Liver (tissue), 9 donors: Measurements from ENCODE around the gene ATXN1. TPM values are rescaled to one million over a fixed set of nuclear protein-coding genes. Genes with fewer than 3 reads are reported as not detected.

Experiments used
- DNase-seq: peaks from one replicate; pipeline ENCODE4 v3.0.0-alpha.2; 2017; ENCODE audit warnings: low spot score
- H3K27ac ChIP-seq, 2 donors: one replicate each; pipeline ENCODE4 v1.7.0; 2013; ENCODE audit warnings: inconsistent platforms in 2 of 2, low read length in 2 of 2, control low read depth in 1 of 2, low read depth in 1 of 2, mild to moderate bottlenecking in 1 of 2
- H3K27me3 ChIP-seq, 4 donors: one replicate each; pipeline versions ENCODE4 v1.6.1 to v1.7.0; 2013; ENCODE audit warnings: low read length in 3 of 4, inconsistent platforms in 1 of 4, mild to moderate bottlenecking in 1 of 4, moderate library complexity in 1 of 4; ENCODE audit not compliant: control insufficient read depth in 4 of 4, insufficient read depth in 4 of 4
- H3K36me3 ChIP-seq, 4 donors: one replicate each; pipeline versions ENCODE4 v1.6.1 to v1.7.0; 2013; ENCODE audit warnings: low read length in 3 of 4, mild to moderate bottlenecking in 3 of 4, low read depth in 1 of 4, moderate library complexity in 1 of 4; ENCODE audit not compliant: control insufficient read depth in 4 of 4, insufficient read depth in 3 of 4
- H3K4me1 ChIP-seq, 4 donors: one replicate each; pipeline versions ENCODE4 v1.6.1 to v1.7.0; 2013; ENCODE audit warnings: low read length in 3 of 4, mild to moderate bottlenecking in 3 of 4, moderate library complexity in 1 of 4; ENCODE audit not compliant: control insufficient read depth in 4 of 4, insufficient read depth in 4 of 4
- H3K4me3 ChIP-seq, 3 donors: one replicate each; pipeline versions ENCODE4 v1.6.1 to v1.7.0; 2013; ENCODE audit warnings: low read length in 3 of 3, control low read depth in 1 of 3, low read depth in 1 of 3, mild to moderate bottlenecking in 1 of 3
- H3K9ac ChIP-seq, 2 donors: one replicate each; pipeline ENCODE4 v1.7.0; 2013; ENCODE audit warnings: low read length in 2 of 2, mild to moderate bottlenecking in 2 of 2, moderate library complexity in 2 of 2, control low read depth in 1 of 2, low read depth in 1 of 2
- H3K9me3 ChIP-seq, 4 donors: one replicate each; pipeline versions ENCODE4 v1.6.1 to v1.7.0; 2013; ENCODE audit warnings: low read length in 3 of 4; ENCODE audit not compliant: control insufficient read depth in 4 of 4
- CTCF ChIP-seq: fragments of 150-350 bp; IDR thresholded peaks from 2 replicates; pipeline ENCODE4 v1.5.1; 2017; ENCODE audit warnings: improper control_type of control experiment, low read depth, low read length; ENCODE audit not compliant: missing input control
- EGR1 ChIP-seq, 2 donors: IDR thresholded peaks; 2 replicates each; pipeline ENCODE4 v1.6.1; 2016 to 2018; ENCODE audit warnings: antibody characterized with exemption in 2 of 2, low read depth in 2 of 2
- FOXA1 ChIP-seq: IDR thresholded peaks from 2 replicates; pipeline ENCODE4 v1.6.1; 2016; ENCODE audit warnings: antibody characterized with exemption
- FOXA2 ChIP-seq: IDR thresholded peaks from 2 replicates; pipeline ENCODE4 v1.6.1; 2016; ENCODE audit warnings: antibody characterized with exemption
- GABPA ChIP-seq, 2 donors: IDR thresholded peaks in 1 of 2; conservative IDR thresholded peaks in 1 of 2; 2 replicates each; pipeline ENCODE4 v1.6.1; 2016; ENCODE audit warnings: antibody characterized with exemption in 2 of 2, mild to moderate bottlenecking in 1 of 2, moderate library complexity in 1 of 2
- HNF4A ChIP-seq, 2 donors: conservative IDR thresholded peaks; 2 replicates each; pipeline ENCODE4 v1.6.1; 2016; ENCODE audit warnings: antibody characterized with exemption in 2 of 2, mild to moderate bottlenecking in 2 of 2
- HNF4G ChIP-seq: IDR thresholded peaks from 2 replicates; pipeline ENCODE4 v1.6.1; 2016; ENCODE audit warnings: antibody characterized with exemption
- JUND ChIP-seq, 2 donors: IDR thresholded peaks; 2 replicates each; pipeline ENCODE4 v1.6.1; 2016; ENCODE audit warnings: antibody characterized with exemption in 2 of 2
- NR2F2 ChIP-seq: IDR thresholded peaks from 2 replicates; pipeline ENCODE4 v1.6.1; 2016; ENCODE audit warnings: antibody characterized with exemption
- RAD21 ChIP-seq, 2 donors: IDR thresholded peaks; 2 replicates each; pipeline ENCODE4 v1.6.1; 2016; ENCODE audit warnings: antibody characterized with exemption in 2 of 2, mild to moderate bottlenecking in 2 of 2
- RXRA ChIP-seq, 2 donors: IDR thresholded peaks; 2 replicates each; pipeline ENCODE4 v1.6.1; 2017 to 2018; ENCODE audit warnings: antibody characterized with exemption in 2 of 2, mild to moderate bottlenecking in 1 of 2
- TAF1 ChIP-seq: conservative IDR thresholded peaks from 2 replicates; pipeline ENCODE4 v1.6.1; 2016; ENCODE audit warnings: antibody characterized with exemption, mild to moderate bottlenecking
- YY1 ChIP-seq: IDR thresholded peaks from 2 replicates; pipeline ENCODE4 v1.6.1; 2016; ENCODE audit warnings: antibody characterized with exemption, mild to moderate bottlenecking
- WGBS: extraction: QIAGEN DNeasy Blood & Tissue Kit; methylation state at CpG from one replicate; pipeline ENCODE4 v1.1.7; 2013; 5-methylcytosine and 5-hydroxymethylcytosine counted together
- polyA plus RNA-seq, 2 donors: library from polyadenylated mRNA; stranded (reverse) in 1 of 2; unstranded in 1 of 2; fragments of 200-250 nt in 1 of 2; fragments of >200 nt in 1 of 2; fragmentation: Nextera tagmentation in 1 of 2; extraction: Ambion mirVana in 1 of 2; gene quantifications; one replicate each; pipeline versions ENCODE4 v1.2.1 to v1.2.3, GENCODE V29; 2013 to 2015
- total RNA-seq, 2 donors: library from RNA; depleted of rRNA; stranded (reverse); fragments of >200 nt; gene quantifications; one replicate each; pipeline ENCODE4 v1.2.3, GENCODE V29; 2014
- TF ChIP-seq, protein P1 (sequence below): IDR thresholded peaks from 2 replicates; pipeline ENCODE4 v1.6.1; 2016; ENCODE audit warnings: antibody characterized with exemption
- TF ChIP-seq, protein P2 (sequence below): IDR thresholded peaks from 2 replicates; pipeline ENCODE4 v1.6.1; 2016; ENCODE audit warnings: antibody characterized with exemption
- donor health status: healthy.
- donor health status: healthy.
- donor health status: healthy.
- donor health status: healthy.
- donor health status: healthy.

ATXN1 gene
- total and polyA plus RNA-seq, 4 donors = 4.3 to 29.7 (median 8.2) TPM

GRCh38 chr6:16802071-16802470 lies 40.8 kb upstream of the ATXN1 start:
- Histone ChIP-seq H3K27me3 (no peaks in the 10 kb centered on the region), H3K9ac (no peak overlapping the region), H3K4me3 (no peak overlapping the region), H3K36me3 (no peaks in the 10 kb centered on the region), H3K9me3 (no peaks in the 10 kb centered on the region), H3K4me1 (no peaks in the 10 kb centered on the region), H3K27ac (no peak overlapping the region)
- WGBS = 83% methylated on average over 2 of the region's 2 CpGs
- TF ChIP-seq HNF4A (conservative IDR thresholded peaks at IDR 0.05) (no peak), FOXA1 (no peak), HNF4G (no peak), EGR1 (IDR thresholded peaks at IDR 0.05; ENCODE audit: low read depth in 2 of 2) (no peak), RXRA (IDR thresholded peaks at IDR 0.05) (no peak), RAD21 (IDR thresholded peaks at IDR 0.05) (no peak), YY1 (no peak)
- DNase-seq = no peak

DNA sequence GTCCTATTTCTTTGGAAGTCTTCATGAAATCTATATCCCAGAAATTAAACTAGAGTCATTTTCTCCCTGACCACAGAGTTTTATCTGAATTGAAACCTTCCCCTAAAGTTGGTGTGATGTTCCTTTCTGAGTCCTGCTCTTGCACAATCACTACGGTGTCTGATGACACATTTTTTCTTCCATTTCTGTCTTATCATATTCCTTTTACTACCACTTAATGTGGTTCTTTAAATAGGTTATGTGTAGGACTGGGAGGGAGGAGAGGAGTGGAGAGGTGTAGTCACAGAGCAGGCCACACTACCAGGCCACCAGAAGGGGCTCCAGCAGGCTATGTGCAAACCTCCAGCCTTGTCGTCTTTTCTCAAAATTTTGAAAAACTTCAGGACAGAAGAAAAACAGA lies 39.7 kb upstream of the ATXN1 start:
- 64% methylated on average over 2 of the region's 2 CpGs for WGBS
- no peaks in the 10 kb centered on the region for H3K27me3 ChIP-seq
- DNase-seq = no peak
- no peaks in the 10 kb centered on the region for H3K9me3 ChIP-seq
- no peak overlapping the region for H3K9ac ChIP-seq
- H3K36me3 ChIP-seq = no peaks in the 10 kb centered on the region
- H3K27ac ChIP-seq = no peak overlapping the region
- no peaks in the 10 kb centered on the region for H3K4me1 ChIP-seq
- TF ChIP-seq JUND (IDR thresholded peaks at IDR 0.05) = no peak
- TF ChIP-seq, protein P1, sequence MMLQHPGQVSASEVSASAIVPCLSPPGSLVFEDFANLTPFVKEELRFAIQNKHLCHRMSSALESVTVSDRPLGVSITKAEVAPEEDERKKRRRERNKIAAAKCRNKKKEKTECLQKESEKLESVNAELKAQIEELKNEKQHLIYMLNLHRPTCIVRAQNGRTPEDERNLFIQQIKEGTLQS = no peak
- TF ChIP-seq RAD21 (IDR thresholded peaks at IDR 0.05) = no peak
- no peak for TF ChIP-seq HNF4G
- TF ChIP-seq RXRA (IDR thresholded peaks at IDR 0.05) = no peak
- TF ChIP-seq, protein P2, sequence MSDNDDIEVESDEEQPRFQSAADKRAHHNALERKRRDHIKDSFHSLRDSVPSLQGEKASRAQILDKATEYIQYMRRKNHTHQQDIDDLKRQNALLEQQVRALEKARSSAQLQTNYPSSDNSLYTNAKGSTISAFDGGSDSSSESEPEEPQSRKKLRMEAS = no peak
- no peak for TF ChIP-seq EGR1 (IDR thresholded peaks at IDR 0.05; ENCODE audit: low read depth in 2 of 2)
- no peak for TF ChIP-seq NR2F2
- H3K4me3 ChIP-seq = no peak overlapping the region

DNA sequence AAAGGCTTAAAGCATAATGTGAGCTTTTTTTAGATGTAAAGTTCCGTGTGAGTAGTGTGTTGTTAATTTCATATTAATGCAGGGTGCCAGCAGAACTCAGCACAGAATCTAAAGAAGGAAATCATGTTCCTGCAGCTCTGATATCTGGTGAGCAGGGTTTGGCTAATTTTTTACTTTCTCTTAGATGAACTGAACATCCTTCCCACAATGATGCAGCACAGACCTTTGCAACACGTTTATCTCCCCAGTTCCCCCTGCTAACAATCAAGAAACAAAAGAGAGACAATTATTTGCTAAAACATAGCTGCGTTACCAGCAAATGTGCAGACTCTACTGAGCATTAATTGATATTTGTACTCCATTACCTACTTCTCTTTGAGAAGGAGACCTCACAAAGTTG lies 39.1 kb upstream of the ATXN1 start:
- H3K9ac ChIP-seq = no peak overlapping the region
- DNase-seq = no peak
- H3K27me3 ChIP-seq = no peaks in the 10 kb centered on the region
- H3K36me3 ChIP-seq = no peaks in the 10 kb centered on the region
- WGBS = 65% methylated on average over 3 of the region's 3 CpGs
- no peak for TF ChIP-seq RXRA (IDR thresholded peaks at IDR 0.05)
- TF ChIP-seq CTCF = no peak
- TF ChIP-seq TAF1 = no peak
- TF ChIP-seq FOXA1 = no peak
- TF ChIP-seq GABPA (IDR thresholded peaks at IDR 0.05 in 1 of 2, conservative IDR thresholded peaks at IDR 0.05 in 1 of 2) = no peak
- TF ChIP-seq HNF4A (conservative IDR thresholded peaks at IDR 0.05) = no peak
- no peak for TF ChIP-seq YY1
- no peak for TF ChIP-seq FOXA2
- TF ChIP-seq JUND (IDR thresholded peaks at IDR 0.05) = no peak
- TF ChIP-seq, protein P1 = no peak
- TF ChIP-seq EGR1 (IDR thresholded peaks at IDR 0.05; ENCODE audit: low read depth in 2 of 2) = no peak
- H3K4me3 ChIP-seq = no peak overlapping the region
- H3K4me1 ChIP-seq = no peaks in the 10 kb centered on the region
- no peak overlapping the region for H3K27ac ChIP-seq
- no peaks in the 10 kb centered on the region for H3K9me3 ChIP-seq
